SK-N-SH (cell line): ENCODE measurements around the gene ZMYND8. TPM values are rescaled to one million over a fixed set of nuclear protein-coding genes. Genes with fewer than 3 reads are reported as not detected.

ENCODE experiments used
- CTCF ChIA-PET: fragments of 300-600, 350-600 bp; formaldehyde crosslinking; extraction: SDS; loops from one replicate; lab custom pipeline; 2021; lab: Yijun Ruan, JAX
- POLR2A ChIA-PET: fragments of 350-600 bp; sonication (Branson Sonifier 250); formaldehyde crosslinking; extraction: SDS; loops from one replicate; lab custom pipeline; 2020; ENCODE audit warnings: antibody characterized with exemption, inconsistent platforms; lab: Yijun Ruan, JAX
- DNase-seq: peaks from one replicate; pipeline ENCODE4 v3.0.0; 2012
- H2AFZ ChIP-seq: fragments of 200-600 bp; sonication (generic); 2 replicates; pipeline ENCODE4 v1.8.1; 2016; ENCODE audit warnings: antibody characterized with exemption, mild to moderate bottlenecking, low read depth
- H3F3A ChIP-seq: fragments of 200-600 bp; sonication (generic); replicated peaks from 2 replicates; pipeline ENCODE3; 2016; ENCODE audit warnings: antibody characterized with exemption, mild to moderate bottlenecking; ENCODE audit not compliant: insufficient read depth
- H3K27ac ChIP-seq, 2 experiments: fragments of 200-500 bp in 1 of 2; fragments of 200-600 bp in 1 of 2; sonication (Bioruptor generic) in 1 of 2; sonication (generic), shearing (Covaris generic) in 1 of 2; 2 replicates each; pipeline versions ENCODE4 v1.5.1 to v1.6.1; 2014 to 2016; ENCODE audit warnings: low read depth in 2 of 2, inconsistent platforms in 1 of 2, low read length in 1 of 2, mild to moderate bottlenecking in 1 of 2, mixed read lengths in 1 of 2
- H3K27me3 ChIP-seq: fragments of 200-600 bp; sonication (generic), shearing (Covaris generic); 2 replicates; pipeline ENCODE4 v1.6.1; 2016; ENCODE audit warnings: mixed run types; ENCODE audit not compliant: insufficient read depth
- H3K36me3 ChIP-seq, 2 experiments: fragments of 200-500 bp in 1 of 2; fragments of 200-600 bp in 1 of 2; sonication (Bioruptor generic) in 1 of 2; sonication (generic) in 1 of 2; replicated peaks in 1 of 2; 2 replicates each; pipeline versions ENCODE3 to v1.5.1; 2014 to 2016; ENCODE audit warnings: low read length in 1 of 2, mild to moderate bottlenecking in 1 of 2; ENCODE audit not compliant: insufficient read depth in 2 of 2, control insufficient read depth in 1 of 2
- H3K4me1 ChIP-seq, 2 experiments: fragments of 200-500 bp in 1 of 2; fragments of 200-600 bp in 1 of 2; sonication (Bioruptor generic) in 1 of 2; sonication (generic), shearing (Covaris generic) in 1 of 2; 2 replicates each; pipeline versions ENCODE4 v1.5.1 to v1.6.1; 2014 to 2016; ENCODE audit warnings: low read depth in 1 of 2, low read length in 1 of 2, mixed run types in 1 of 2; ENCODE audit not compliant: insufficient read depth in 2 of 2, control insufficient read depth in 1 of 2
- H3K4me2 ChIP-seq: fragments of 200-600 bp; sonication (generic), shearing (Covaris generic); 2 replicates; pipeline ENCODE4 v1.6.1; 2017; ENCODE audit warnings: mixed run types
- H3K4me3 ChIP-seq, 2 experiments: fragments of 200-500 bp in 1 of 2; fragments of 200-600 bp in 1 of 2; sonication (Bioruptor generic) in 1 of 2; sonication (generic), shearing (Covaris generic) in 1 of 2; 2 replicates each; pipeline versions ENCODE4 v1.5.1 to v1.8.1; 2014 to 2016; ENCODE audit warnings: low read depth in 2 of 2, inconsistent platforms in 1 of 2, low read length in 1 of 2, mild to moderate bottlenecking in 1 of 2, mixed read lengths in 1 of 2, moderate library complexity in 1 of 2
- H3K79me2 ChIP-seq: fragments of 200-600 bp; sonication (generic); 2 replicates; pipeline ENCODE4 v1.8.1; 2017; ENCODE audit warnings: mild to moderate bottlenecking; ENCODE audit not compliant: insufficient read depth
- H3K9ac ChIP-seq: fragments of 200-600 bp; sonication (generic); 2 replicates; pipeline ENCODE4 v1.6.1; 2017; ENCODE audit warnings: mixed run types
- H3K9me2 ChIP-seq: fragments of 200-600 bp; sonication (generic); 2 replicates; pipeline ENCODE4 v1.6.1; 2017; ENCODE audit warnings: mixed run types
- H3K9me3 ChIP-seq: fragments of 200-600 bp; sonication (generic); 2 replicates; pipeline ENCODE4 v1.6.1; 2017; ENCODE audit warnings: mixed run types, mild to moderate bottlenecking, moderate library complexity
- H4K20me1 ChIP-seq: fragments of 200-600 bp; sonication (generic); 2 replicates; pipeline ENCODE4 v1.6.1; 2017; ENCODE audit warnings: mild to moderate bottlenecking, mixed run types; ENCODE audit not compliant: insufficient read depth
- CTCF ChIP-seq: fragments of 200-600 bp; sonication (generic); IDR thresholded peaks from 2 replicates; pipeline ENCODE4 v1.6.1; 2017; ENCODE audit warnings: antibody characterized with exemption, mild to moderate bottlenecking, moderate library complexity
- EZH2phosphoT487 ChIP-seq: fragments of 200-600 bp; sonication (generic); IDR thresholded peaks from 2 replicates; pipeline ENCODE4 v1.6.1; 2017; ENCODE audit warnings: low read depth, mixed run types, mild to moderate bottlenecking, antibody characterized with exemption, moderate library complexity, borderline replicate concordance
- FOXJ3 ChIP-seq: sonication (generic); formaldehyde crosslinking; IDR thresholded peaks from 2 replicates; pipeline ENCODE4 v1.5.1; 2020; ENCODE audit warnings: mild to moderate bottlenecking, missing genetic modification reagents
- MEF2A ChIP-seq: IDR thresholded peaks from 2 replicates; pipeline ENCODE4 v1.4.0; 2012; ENCODE audit warnings: low read depth, borderline replicate concordance
- MXI1 ChIP-seq: IDR thresholded peaks from 2 replicates; pipeline ENCODE4 v1.6.1; 2012; ENCODE audit warnings: mild to moderate bottlenecking, low read depth, low read length, improper control_type of control experiment
- POLR2AphosphoS5 ChIP-seq: IDR thresholded peaks from 2 replicates; pipeline ENCODE4 v1.6.1; 2012; ENCODE audit warnings: low read depth, low read length
- RAD21 ChIP-seq: IDR thresholded peaks from 2 replicates; pipeline ENCODE4 v1.6.1; 2012; ENCODE audit warnings: mild to moderate bottlenecking, low read length
- REST ChIP-seq: IDR thresholded peaks from 2 replicates; pipeline ENCODE4 v1.6.1; 2012; ENCODE audit warnings: mild to moderate bottlenecking, low read depth, low read length, moderate library complexity
- RXRA ChIP-seq: IDR thresholded peaks from 2 replicates; pipeline ENCODE4 v1.4.0; 2012; ENCODE audit warnings: low read depth, mild to moderate bottlenecking, borderline replicate concordance
- SIN3A ChIP-seq: IDR thresholded peaks from 2 replicates; pipeline ENCODE4 v1.6.1; 2012; ENCODE audit warnings: low read depth, mild to moderate bottlenecking, low read length, moderate library complexity, borderline replicate concordance
- SMC3 ChIP-seq: IDR thresholded peaks from 2 replicates; pipeline ENCODE4 v1.6.1; 2012; ENCODE audit warnings: low read depth, low read length, improper control_type of control experiment
- TCF12 ChIP-seq: IDR thresholded peaks from 2 replicates; pipeline ENCODE4 v1.4.0; 2012
- USF2 ChIP-seq: fragments of 150-350 bp; IDR thresholded peaks from 2 replicates; pipeline ENCODE4 v1.6.1; 2017; ENCODE audit warnings: antibody characterized with exemption, low read length, low read depth, borderline replicate concordance
- YY1 ChIP-seq: IDR thresholded peaks from 2 replicates; pipeline ENCODE4 v1.4.0; 2012; ENCODE audit warnings: low read depth, mild to moderate bottlenecking
- WGBS: methylation state at CpG from one replicate; pipeline ENCODE4 v1.1.6; 2017; ENCODE audit warnings: low lambda C conversion rate; 5-methylcytosine and 5-hydroxymethylcytosine counted together
- polyA plus RNA-seq, 3 experiments: library from polyadenylated mRNA; depleted of rRNA; stranded (reverse); fragments of >200 nt; gene quantifications; 2 replicates each; pipeline ENCODE4 v1.2.3, GENCODE V29; 2012
- TF ChIP-seq, protein P1 (sequence below): IDR thresholded peaks from 2 replicates; pipeline ENCODE4; 2012

Gene ZMYND8
- polyA plus RNA-seq, 1 of the 3 experiments (the other 2 are of a cell fraction): 25.3 TPM

GRCh38 chr20:47222468-47223119 is 133.9 kb downstream of the ZMYND8 start:
- TF ChIP-seq, protein P1, sequence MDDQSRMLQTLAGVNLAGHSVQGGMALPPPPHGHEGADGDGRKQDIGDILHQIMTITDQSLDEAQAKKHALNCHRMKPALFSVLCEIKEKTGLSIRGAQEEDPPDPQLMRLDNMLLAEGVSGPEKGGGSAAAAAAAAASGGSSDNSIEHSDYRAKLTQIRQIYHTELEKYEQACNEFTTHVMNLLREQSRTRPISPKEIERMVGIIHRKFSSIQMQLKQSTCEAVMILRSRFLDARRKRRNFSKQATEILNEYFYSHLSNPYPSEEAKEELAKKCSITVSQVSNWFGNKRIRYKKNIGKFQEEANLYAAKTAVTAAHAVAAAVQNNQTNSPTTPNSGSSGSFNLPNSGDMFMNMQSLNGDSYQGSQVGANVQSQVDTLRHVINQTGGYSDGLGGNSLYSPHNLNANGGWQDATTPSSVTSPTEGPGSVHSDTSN: no peak
- TF ChIP-seq EZH2phosphoT487: no peak
- no peak for TF ChIP-seq POLR2AphosphoS5
- no peak for TF ChIP-seq SIN3A
- no peak for TF ChIP-seq TCF12
- TF ChIP-seq CTCF: no peak
- no peak for TF ChIP-seq YY1
- TF ChIP-seq RXRA: no peak
- TF ChIP-seq USF2: no peak
- no peak for TF ChIP-seq MXI1
- TF ChIP-seq FOXJ3 (CRISPR knock-in tag): no peak
- no peak for TF ChIP-seq SMC3
- no peak for TF ChIP-seq REST
- TF ChIP-seq RAD21: no peak
- TF ChIP-seq MEF2A: no peak
- peaks cover 49 to 79% of the 10 kb centered on the region in 2 experiments for H3K36me3 ChIP-seq
- no peaks in the 10 kb centered on the region for H3K4me1 ChIP-seq
- no peak overlapping the region for H2AFZ ChIP-seq
- 95% methylated on average over 12 of the region's 12 CpGs for WGBS
- H3K4me2 ChIP-seq: no peak overlapping the region
- no peak for DNase-seq
- no peaks in the 10 kb centered on the region for H3K9me3 ChIP-seq
- no peak overlapping the region for H3K27ac ChIP-seq
- CTCF ChIA-PET: interaction anchor here (1.1 to 7.7 kb wide), 6 partner anchors 17 to 161 kb away, joined by 3 to 54 read pairs (median 8); no protein-coding TSS in a partner anchor
- no peaks in the 10 kb centered on the region for H3K9me2 ChIP-seq
- no peaks in the 10 kb centered on the region for H3K27me3 ChIP-seq
- no peaks in the 10 kb centered on the region; the same call in 1 of the 2 replicates for H4K20me1 ChIP-seq
- H3K9ac ChIP-seq: no peak overlapping the region
- peaks cover 5% of the 10 kb centered on the region for H3F3A ChIP-seq
- no peak overlapping the region for H3K4me3 ChIP-seq
- peaks cover 18% of the 10 kb centered on the region; the same call in 1 of the 2 replicates for H3K79me2 ChIP-seq
- POLR2A ChIA-PET: no interaction called here
